SK-N-SH (cell line): ENCODE measurements around the gene ACVR1C. TPM values are rescaled to one million over a fixed set of nuclear protein-coding genes. Genes with fewer than 3 reads are reported as not detected.

Experiments
- CTCF ChIA-PET: fragments of 300-600, 350-600 bp; formaldehyde crosslinking; extraction: SDS; loops from one replicate; lab custom pipeline; 2021; lab: Yijun Ruan, JAX
- POLR2A ChIA-PET: fragments of 350-600 bp; sonication (Branson Sonifier 250); formaldehyde crosslinking; extraction: SDS; loops from one replicate; lab custom pipeline; 2020; ENCODE audit warnings: antibody characterized with exemption, inconsistent platforms; lab: Yijun Ruan, JAX
- DNase-seq: peaks from one replicate; pipeline ENCODE4 v3.0.0; 2012
- H2AFZ ChIP-seq: fragments of 200-600 bp; sonication (generic); 2 replicates; pipeline ENCODE4 v1.8.1; 2016; ENCODE audit warnings: antibody characterized with exemption, mild to moderate bottlenecking, low read depth
- H3F3A ChIP-seq: fragments of 200-600 bp; sonication (generic); replicated peaks from 2 replicates; pipeline ENCODE3; 2016; ENCODE audit warnings: antibody characterized with exemption, mild to moderate bottlenecking; ENCODE audit not compliant: insufficient read depth
- H3K27ac ChIP-seq, 2 experiments: fragments of 200-500 bp in 1 of 2; fragments of 200-600 bp in 1 of 2; sonication (Bioruptor generic) in 1 of 2; sonication (generic), shearing (Covaris generic) in 1 of 2; 2 replicates each; pipeline versions ENCODE4 v1.5.1 to v1.6.1; 2014 to 2016; ENCODE audit warnings: low read depth in 2 of 2, inconsistent platforms in 1 of 2, low read length in 1 of 2, mild to moderate bottlenecking in 1 of 2, mixed read lengths in 1 of 2
- H3K27me3 ChIP-seq: fragments of 200-600 bp; sonication (generic), shearing (Covaris generic); 2 replicates; pipeline ENCODE4 v1.6.1; 2016; ENCODE audit warnings: mixed run types; ENCODE audit not compliant: insufficient read depth
- H3K36me3 ChIP-seq, 2 experiments: fragments of 200-500 bp in 1 of 2; fragments of 200-600 bp in 1 of 2; sonication (Bioruptor generic) in 1 of 2; sonication (generic) in 1 of 2; replicated peaks in 1 of 2; 2 replicates each; pipeline versions ENCODE3 to v1.5.1; 2014 to 2016; ENCODE audit warnings: low read length in 1 of 2, mild to moderate bottlenecking in 1 of 2; ENCODE audit not compliant: insufficient read depth in 2 of 2, control insufficient read depth in 1 of 2
- H3K4me1 ChIP-seq, 2 experiments: fragments of 200-500 bp in 1 of 2; fragments of 200-600 bp in 1 of 2; sonication (Bioruptor generic) in 1 of 2; sonication (generic), shearing (Covaris generic) in 1 of 2; 2 replicates each; pipeline versions ENCODE4 v1.5.1 to v1.6.1; 2014 to 2016; ENCODE audit warnings: low read depth in 1 of 2, low read length in 1 of 2, mixed run types in 1 of 2; ENCODE audit not compliant: insufficient read depth in 2 of 2, control insufficient read depth in 1 of 2
- H3K4me2 ChIP-seq: fragments of 200-600 bp; sonication (generic), shearing (Covaris generic); 2 replicates; pipeline ENCODE4 v1.6.1; 2017; ENCODE audit warnings: mixed run types
- H3K4me3 ChIP-seq, 2 experiments: fragments of 200-500 bp in 1 of 2; fragments of 200-600 bp in 1 of 2; sonication (Bioruptor generic) in 1 of 2; sonication (generic), shearing (Covaris generic) in 1 of 2; 2 replicates each; pipeline versions ENCODE4 v1.5.1 to v1.8.1; 2014 to 2016; ENCODE audit warnings: low read depth in 2 of 2, inconsistent platforms in 1 of 2, low read length in 1 of 2, mild to moderate bottlenecking in 1 of 2, mixed read lengths in 1 of 2, moderate library complexity in 1 of 2
- H3K79me2 ChIP-seq: fragments of 200-600 bp; sonication (generic); 2 replicates; pipeline ENCODE4 v1.8.1; 2017; ENCODE audit warnings: mild to moderate bottlenecking; ENCODE audit not compliant: insufficient read depth
- H3K9ac ChIP-seq: fragments of 200-600 bp; sonication (generic); 2 replicates; pipeline ENCODE4 v1.6.1; 2017; ENCODE audit warnings: mixed run types
- H3K9me2 ChIP-seq: fragments of 200-600 bp; sonication (generic); 2 replicates; pipeline ENCODE4 v1.6.1; 2017; ENCODE audit warnings: mixed run types
- H3K9me3 ChIP-seq: fragments of 200-600 bp; sonication (generic); 2 replicates; pipeline ENCODE4 v1.6.1; 2017; ENCODE audit warnings: mixed run types, mild to moderate bottlenecking, moderate library complexity
- H4K20me1 ChIP-seq: fragments of 200-600 bp; sonication (generic); 2 replicates; pipeline ENCODE4 v1.6.1; 2017; ENCODE audit warnings: mild to moderate bottlenecking, mixed run types; ENCODE audit not compliant: insufficient read depth
- CHD2 ChIP-seq: fragments of 150-350 bp; IDR thresholded peaks from 2 replicates; pipeline ENCODE4 v1.6.1; 2018; ENCODE audit warnings: low read length; ENCODE audit not compliant: partially characterized antibody
- ELF1 ChIP-seq: IDR thresholded peaks from 2 replicates; pipeline ENCODE4 v1.4.0; 2012
- EZH2phosphoT487 ChIP-seq: fragments of 200-600 bp; sonication (generic); IDR thresholded peaks from 2 replicates; pipeline ENCODE4 v1.6.1; 2017; ENCODE audit warnings: low read depth, mixed run types, mild to moderate bottlenecking, antibody characterized with exemption, moderate library complexity, borderline replicate concordance
- FOXM1 ChIP-seq: IDR thresholded peaks from 2 replicates; pipeline ENCODE4 v1.4.0; 2012; ENCODE audit warnings: low read depth, mild to moderate bottlenecking
- GABPA ChIP-seq: IDR thresholded peaks from 2 replicates; pipeline ENCODE4 v1.4.0; 2012; ENCODE audit warnings: low read depth, mild to moderate bottlenecking
- GATA2 ChIP-seq: sonication (generic); formaldehyde crosslinking; IDR thresholded peaks from 2 replicates; pipeline ENCODE4 v1.5.0; 2020; ENCODE audit warnings: mild to moderate bottlenecking, missing genetic modification reagents
- IRF3 ChIP-seq: fragments of 150-350 bp; IDR thresholded peaks from 2 replicates; pipeline ENCODE4 v1.6.1; 2016; ENCODE audit warnings: mild to moderate bottlenecking, low read depth, low read length
- MXI1 ChIP-seq: IDR thresholded peaks from 2 replicates; pipeline ENCODE4 v1.6.1; 2012; ENCODE audit warnings: mild to moderate bottlenecking, low read depth, low read length, improper control_type of control experiment
- NFIC ChIP-seq: IDR thresholded peaks from 2 replicates; pipeline ENCODE4 v1.4.0; 2012; ENCODE audit warnings: borderline replicate concordance
- POLR2AphosphoS5 ChIP-seq: IDR thresholded peaks from 2 replicates; pipeline ENCODE4 v1.6.1; 2012; ENCODE audit warnings: low read depth, low read length
- RAD21 ChIP-seq: IDR thresholded peaks from 2 replicates; pipeline ENCODE4 v1.6.1; 2012; ENCODE audit warnings: mild to moderate bottlenecking, low read length
- RCOR1 ChIP-seq: fragments of 150-350 bp; IDR thresholded peaks from 2 replicates; pipeline ENCODE4 v1.6.1; 2017; ENCODE audit warnings: antibody characterized with exemption, low read length
- REST ChIP-seq: IDR thresholded peaks from 2 replicates; pipeline ENCODE4 v1.6.1; 2012; ENCODE audit warnings: mild to moderate bottlenecking, low read depth, low read length, moderate library complexity
- RXRA ChIP-seq: IDR thresholded peaks from 2 replicates; pipeline ENCODE4 v1.4.0; 2012; ENCODE audit warnings: low read depth, mild to moderate bottlenecking, borderline replicate concordance
- SMC3 ChIP-seq: IDR thresholded peaks from 2 replicates; pipeline ENCODE4 v1.6.1; 2012; ENCODE audit warnings: low read depth, low read length, improper control_type of control experiment
- TAF1 ChIP-seq: IDR thresholded peaks from 2 replicates; pipeline ENCODE4 v1.6.1; 2012; ENCODE audit warnings: low read depth, mild to moderate bottlenecking, low read length, moderate library complexity, borderline replicate concordance
- TEAD4 ChIP-seq: IDR thresholded peaks from 2 replicates; pipeline ENCODE4 v1.4.0; 2012; ENCODE audit warnings: mild to moderate bottlenecking, borderline replicate concordance; ENCODE audit not compliant: insufficient read depth
- USF1 ChIP-seq: IDR thresholded peaks from 2 replicates; pipeline ENCODE4 v1.4.0; 2012; ENCODE audit warnings: low read depth, borderline replicate concordance
- USF2 ChIP-seq: fragments of 150-350 bp; IDR thresholded peaks from 2 replicates; pipeline ENCODE4 v1.6.1; 2017; ENCODE audit warnings: antibody characterized with exemption, low read length, low read depth, borderline replicate concordance
- YY1 ChIP-seq: IDR thresholded peaks from 2 replicates; pipeline ENCODE4 v1.4.0; 2012; ENCODE audit warnings: low read depth, mild to moderate bottlenecking
- WGBS: methylation state at CpG from one replicate; pipeline ENCODE4 v1.1.6; 2017; ENCODE audit warnings: low lambda C conversion rate; 5-methylcytosine and 5-hydroxymethylcytosine counted together
- polyA plus RNA-seq, 3 experiments: library from polyadenylated mRNA; depleted of rRNA; stranded (reverse); fragments of >200 nt; gene quantifications; 2 replicates each; pipeline ENCODE4 v1.2.3, GENCODE V29; 2012

The ACVR1C gene
- polyA plus RNA-seq, 1 of the 3 experiments (the other 2 are of a cell fraction): 0.03 TPM

GRCh38 chr2:157593411-157593810 is 35.3 kb downstream of the ACVR1C start:
- no peak overlapping the region for H3K27ac ChIP-seq
- no peak overlapping the region for H3K4me2 ChIP-seq
- 5% methylated on average over 1 of the region's 1 CpG for WGBS
- no peaks in the 10 kb centered on the region for H3K9me3 ChIP-seq
- H3K9me2 ChIP-seq: no peaks in the 10 kb centered on the region
- no peak for DNase-seq
- H3K36me3 ChIP-seq: no peaks in the 10 kb centered on the region
- no peaks in the 10 kb centered on the region for H3K79me2 ChIP-seq
- CTCF ChIA-PET: interaction anchor here (0.7 to 2.3 kb wide), 5 partner anchors 9 to 266 kb away, joined by 3 to 5 read pairs (median 3); no protein-coding TSS in a partner anchor
- no peaks in the 10 kb centered on the region for H4K20me1 ChIP-seq
- H3K9ac ChIP-seq: no peak overlapping the region
- H3K4me3 ChIP-seq: no peak overlapping the region
- TF ChIP-seq FOXM1 (no peak), RXRA (no peak), YY1 (no peak), ELF1 (no peak), EZH2phosphoT487 (no peak), TEAD4 (no peak), GABPA (no peak), NFIC (no peak), USF1 (no peak), IRF3 (no peak), MXI1 (no peak), REST (no peak), SMC3 (no peak), CHD2 (no peak), RAD21 (no peak), POLR2AphosphoS5 (no peak), TAF1 (no peak), RCOR1 (no peak), USF2 (no peak), GATA2 (CRISPR knock-in tag) (no peak)
- TF ChIP-seq, all 33 proteins: peak for 0
- Histone ChIP-seq H3K27me3 (no peaks in the 10 kb centered on the region; the same call in 1 of the 2 replicates), H3F3A (no peaks in the 10 kb centered on the region), H3K4me1 (no peaks in the 10 kb centered on the region), H2AFZ (no peak overlapping the region)
- POLR2A ChIA-PET: no interaction called here
